HepG2 (cell line): ENCODE data around the gene RAB6B. TPM values are rescaled to one million over a fixed set of nuclear protein-coding genes. Genes with fewer than 3 reads are reported as not detected.

Source experiments
- ATAC-seq: fragments of 200-7000 bp; cut with Tn5 transposase; 3 replicates; pipeline ENCODE4 v1.9.1; 2020; ENCODE audit warnings: mild to moderate bottlenecking, moderate library complexity
- BruUV-seq: library from RNA; stranded (reverse); fragments of 400-500 nt; replicated peaks from 2 replicates; lab custom pipeline; 2021; lab: Mats Ljungman, UMichigan
- CTCF ChIA-PET: fragments of 300-600 bp; formaldehyde crosslinking; extraction: SDS; loops from one replicate; lab custom pipeline; 2021; ENCODE audit warnings: low total read pairs, inconsistent platforms, low intra/inter-chr PET ratio; lab: Yijun Ruan, JAX
- POLR2A ChIA-PET: fragments of 350-600 bp; sonication (Branson Sonifier 250); formaldehyde crosslinking; loops from one replicate; lab custom pipeline; 2020; ENCODE audit warnings: antibody characterized with exemption, inconsistent platforms; lab: Yijun Ruan, JAX
- DNase-seq: peaks from one replicate; pipeline ENCODE4 v3.0.0-alpha.2; 2015; ENCODE audit warnings: low spot score
- FAIRE-seq: peaks from 3 replicates; lab custom pipeline; 2011; peaks lifted over from hg19 to GRCh38; lab: Jason Lieb, UNC
- H2AFZ ChIP-seq: one replicate; pipeline ENCODE4 v1.6.1; 2011; ENCODE audit warnings: low read length, inconsistent platforms
- H3K27ac ChIP-seq: fragments of 300-600 bp; 3 replicates; pipeline ENCODE4 v1.8.0; 2011; ENCODE audit warnings: mixed run types, mild to moderate bottlenecking, mixed read lengths, low read length, inconsistent platforms; ENCODE audit not compliant: insufficient read depth; ENCODE audit errors: extremely low read length
- H3K27me3 ChIP-seq, 2 experiments: fragments of 200-600 bp in 1 of 2; 2 replicates in 1 of 2; 3 replicates in 1 of 2; pipeline versions ENCODE4 v1.6.0 to v1.8.0; 2011; ENCODE audit warnings: low read length in 2 of 2, mild to moderate bottlenecking in 2 of 2, moderate library complexity in 2 of 2, inconsistent platforms in 1 of 2; ENCODE audit not compliant: insufficient read depth in 2 of 2, control insufficient read depth in 1 of 2
- H3K36me3 ChIP-seq, 2 experiments: fragments of 200-600 bp in 1 of 2; replicated peaks in 1 of 2; 2 replicates in 1 of 2; 3 replicates in 1 of 2; pipeline versions ENCODE4 v1.5.1 to v1.8.0; 2011; ENCODE audit warnings: low read length in 2 of 2, inconsistent platforms in 1 of 2; ENCODE audit not compliant: insufficient read depth in 2 of 2, control insufficient read depth in 1 of 2
- H3K4me1 ChIP-seq: 2 replicates; pipeline ENCODE4 v1.5.1; 2012; ENCODE audit warnings: low read length, inconsistent platforms; ENCODE audit not compliant: insufficient read depth
- H3K4me2 ChIP-seq: 2 replicates; pipeline ENCODE4 v1.6.0; 2011; ENCODE audit warnings: low read depth, low read length, inconsistent platforms
- H3K4me3 ChIP-seq, 3 experiments: fragments of 200-600 bp in 1 of 3; sonication (generic), shearing (Covaris generic) in 1 of 3; replicated peaks in 1 of 3; 2 replicates each; pipeline ENCODE4 v1.5.1; 2011 to 2016; ENCODE audit warnings: low read length in 3 of 3, inconsistent platforms in 2 of 3, low read depth in 2 of 3, mild to moderate bottlenecking in 2 of 3, control low read depth in 1 of 3, mixed read lengths in 1 of 3; ENCODE audit not compliant: insufficient read depth in 1 of 3
- H3K79me2 ChIP-seq: one replicate; pipeline ENCODE4 v1.6.1; 2011; ENCODE audit warnings: low read length, inconsistent platforms; ENCODE audit not compliant: insufficient read depth
- H3K9ac ChIP-seq: 2 replicates; pipeline ENCODE4 v1.6.0; 2011; ENCODE audit warnings: mild to moderate bottlenecking, low read depth, low read length, inconsistent platforms; ENCODE audit not compliant: insufficient read depth
- H3K9me3 ChIP-seq: 2 replicates; pipeline ENCODE4 v1.5.1; 2012; ENCODE audit warnings: mild to moderate bottlenecking, low read length
- H4K20me1 ChIP-seq: 2 replicates; pipeline ENCODE4 v1.6.0; 2011; ENCODE audit warnings: inconsistent platforms, mild to moderate bottlenecking, low read length, moderate library complexity; ENCODE audit not compliant: insufficient read depth
- CBX2 ChIP-seq, 2 experiments: fragments of 200-600 bp in 1 of 2; sonication (generic); formaldehyde crosslinking in 1 of 2; IDR thresholded peaks; 2 replicates each; pipeline versions ENCODE4 v1.7.0 to v1.8.1; 2018 to 2022; ENCODE audit warnings: low read depth in 2 of 2, low read length in 1 of 2, mild to moderate bottlenecking in 1 of 2, missing genetic modification reagents in 1 of 2
- HMG20B ChIP-seq: conservative IDR thresholded peaks from 2 replicates; pipeline ENCODE4 v1.6.1; 2016; ENCODE audit warnings: missing genetic modification reagents, missing compliant biosample characterization
- MAFG ChIP-seq: sonication (generic); formaldehyde crosslinking; IDR thresholded peaks from 2 replicates; pipeline ENCODE4 v1.5.1; 2020; ENCODE audit warnings: mild to moderate bottlenecking, missing genetic modification reagents
- ZBTB42 ChIP-seq: sonication (generic); formaldehyde crosslinking; IDR thresholded peaks from 2 replicates; pipeline ENCODE4 v1.5.0; 2020; ENCODE audit warnings: mild to moderate bottlenecking, missing genetic modification reagents
- ZNF101 ChIP-seq: sonication (generic); formaldehyde crosslinking; IDR thresholded peaks from 2 replicates; pipeline ENCODE4 v1.4.0; 2020; ENCODE audit warnings: mild to moderate bottlenecking, low read depth, missing genetic modification reagents, borderline replicate concordance
- ZNF343 ChIP-seq: sonication (generic); formaldehyde crosslinking; IDR thresholded peaks from 2 replicates; pipeline ENCODE4 v1.4.0; 2020; ENCODE audit warnings: mild to moderate bottlenecking, missing genetic modification reagents
- WGBS: methylation state at CpG from one replicate; pipeline ENCODE4 v1.1.6; 2017; ENCODE audit warnings: low lambda C conversion rate; 5-methylcytosine and 5-hydroxymethylcytosine counted together
- in situ Hi-C: cut with HindIII; loops from 2 replicates; pipeline ENCODE4 v1.10.0; 2017; ENCODE audit warnings: low pct_unique_long_range_greater_than_20kb; ENCODE audit not compliant: extremely low pct_ligation_motif_present
- intact Hi-C: fragments of 100-400 bp; cut with micrococcal nuclease; formaldehyde crosslinking; loops from one replicate; pipeline ENCODE4 v1.10.0; 2022; ENCODE audit not compliant: unreplicated experiment
- polyA plus RNA-seq, 8 experiments: library from polyadenylated mRNA; depleted of rRNA in 3 of 8; stranded (reverse) in 7 of 8; unstranded in 1 of 8; fragments of >200 nt; fragmentation: Illumina TruSeq in 4 of 8; extraction: Trizol in 4 of 8; gene quantifications; 2 replicates each; pipeline versions ENCODE4 v1.2.1 to v1.2.3, GENCODE V29; 2011 to 2016; ENCODE audit warnings: low read depth in 4 of 8, missing spikeins in 1 of 8, mixed read lengths in 1 of 8; ENCODE audit not compliant: insufficient read depth in 1 of 8
- total RNA-seq, 5 experiments: library from RNA; depleted of rRNA; stranded (reverse); fragments of >200 nt; fragmentation: Illumina TruSeq; extraction: Trizol; gene quantifications; 2 replicates each; pipeline ENCODE4 v1.2.3, GENCODE V29; 2016; ENCODE audit warnings: low read depth in 1 of 5
- TF ChIP-seq, protein P1 (sequence below): IDR thresholded peaks from 2 replicates; pipeline ENCODE4 v1.6.1; 2016; ENCODE audit warnings: missing biosample characterization, missing genetic modification reagents, low read depth
- TF ChIP-seq, protein P2 (sequence below): sonication (generic); formaldehyde crosslinking; conservative IDR thresholded peaks from 2 replicates; pipeline ENCODE4 v1.4.0; 2020; ENCODE audit warnings: missing genetic modification reagents
- TF ChIP-seq, protein P3 (sequence below): sonication (generic); formaldehyde crosslinking; IDR thresholded peaks from 2 replicates; pipeline ENCODE4 v1.4.0; 2020; ENCODE audit warnings: missing genetic modification reagents, borderline replicate concordance

The RAB6B gene
- total and polyA plus RNA-seq, 2 of the 13 experiments (the other 11 are each of a cell fraction or from before 2014, with no cell fraction given): 0.16 TPM; not detected in 1

DNA sequence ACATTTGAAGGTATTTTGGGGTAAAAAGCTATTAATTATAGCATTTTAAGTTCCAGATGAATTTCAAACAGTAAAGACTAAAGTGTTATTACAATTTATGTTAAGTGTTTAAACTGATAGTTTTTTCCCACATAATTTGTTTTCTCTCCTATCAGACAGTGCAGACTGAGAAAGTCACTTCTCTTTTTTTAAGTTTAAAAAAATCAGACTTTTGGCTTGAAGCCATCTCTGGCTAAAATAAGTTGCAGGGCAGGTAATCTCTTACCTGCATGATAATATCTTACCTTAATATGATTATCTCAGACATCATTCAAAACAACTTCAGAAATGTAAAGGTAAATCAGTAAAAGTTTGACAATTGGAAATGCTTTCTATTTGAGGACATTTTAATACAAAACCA is 21.5 kb upstream of the RAB6B start:
- Histone ChIP-seq H2AFZ (no peak overlapping the region), H3K9me3 (no peaks in the 10 kb centered on the region), H4K20me1 (no peaks in the 10 kb centered on the region), H3K36me3 (no peaks in the 10 kb centered on the region), H3K27ac (no peak overlapping the region)
- CTCF ChIA-PET: no interaction called here
- intact Hi-C loops: no loop called here
- ATAC-seq: no peak
- no TSS peak for BruUV-seq
- no peak for TF ChIP-seq HMG20B (CRISPR knock-in tag)
- TF ChIP-seq CBX2 (IDR thresholded peaks at IDR 0.05; ENCODE audit: low read depth, low read length): no peak
- no peak for TF ChIP-seq CBX2 (CRISPR knock-in tag; IDR thresholded peaks at IDR 0.05; ENCODE audit: low read depth)
- TF ChIP-seq, all 625 proteins: peak for 0
- POLR2A ChIA-PET: no interaction called here
- H3K4me2 ChIP-seq: no peak overlapping the region
- H3K27me3 ChIP-seq: peaks cover 0 to 15% of the 10 kb centered on the region in 2 experiments; a peak in 1 of 5 replicates
- H3K9ac ChIP-seq: no peak overlapping the region
- H3K4me1 ChIP-seq: no peaks in the 10 kb centered on the region
- FAIRE-seq (no peak), DNase-seq (no peak)
- H3K4me3 ChIP-seq: no peak overlapping the region
- in situ Hi-C loops: no loop called here
- no peaks in the 10 kb centered on the region for H3K79me2 ChIP-seq

DNA sequence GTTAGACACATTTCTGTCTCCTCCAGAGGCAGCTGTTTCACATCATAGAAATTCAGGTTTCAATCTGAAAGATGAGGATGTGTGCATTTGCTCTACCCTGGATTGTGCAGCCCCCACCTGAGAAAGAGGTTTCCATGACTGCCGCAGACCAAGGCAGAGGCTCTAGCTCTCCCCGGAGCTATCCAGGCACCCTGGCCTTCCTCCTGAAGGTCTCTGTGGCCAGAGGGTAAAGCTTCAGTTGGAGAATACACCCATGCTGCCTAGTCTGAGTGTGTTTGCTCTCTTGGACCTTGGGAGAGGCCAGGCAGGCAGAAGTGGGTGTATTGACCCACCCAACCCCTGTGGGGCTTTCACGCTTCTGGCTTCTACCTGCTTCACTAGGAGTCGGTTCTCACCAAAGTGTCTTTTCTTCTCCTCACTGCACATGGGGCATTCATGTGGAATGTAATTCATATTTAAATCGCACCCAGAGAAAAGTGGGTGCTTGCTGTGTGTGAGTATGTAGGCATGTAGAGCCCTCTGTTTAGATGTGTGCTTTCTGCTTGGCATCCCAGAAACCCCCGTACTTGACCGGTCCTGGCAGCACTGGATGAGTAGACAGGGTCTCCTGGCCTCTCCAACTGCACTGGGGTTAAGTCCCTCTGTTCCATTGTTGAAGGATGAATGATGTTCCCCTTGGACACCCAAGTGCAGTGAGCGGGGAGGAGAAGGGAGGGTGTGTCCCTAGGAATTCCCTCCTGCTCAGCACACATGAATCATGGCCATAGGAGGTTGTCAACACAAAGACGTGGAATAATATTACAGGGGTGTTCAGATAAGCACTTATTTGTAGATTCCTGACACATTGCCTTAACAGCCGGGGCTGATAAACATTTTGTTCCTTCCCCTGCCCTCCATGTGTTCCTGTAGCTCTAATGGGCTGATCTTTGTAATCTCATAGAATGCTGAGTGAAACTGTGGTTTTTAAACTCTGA is 20.3 kb upstream of the RAB6B start:
- 32% methylated on average over 7 of the region's 10 CpGs for WGBS
- in situ Hi-C loops (no loop called here), intact Hi-C loops (no loop called here)
- no TSS peak for BruUV-seq
- DNase-seq (no peak), ATAC-seq (no peak; the same call in 2 of the 3 replicates), FAIRE-seq (no peak)
- H3K9ac ChIP-seq: no peak overlapping the region
- ChIA-PET POLR2A (no interaction called here), CTCF (no interaction called here)
- H2AFZ ChIP-seq: no peak overlapping the region
- no peak overlapping the region for H3K4me2 ChIP-seq
- H3K27me3 ChIP-seq: peaks cover 0 to 15% of the 10 kb centered on the region in 2 experiments; a peak in 1 of 5 replicates
- no peaks in the 10 kb centered on the region for H4K20me1 ChIP-seq
- no peaks in the 10 kb centered on the region for H3K4me1 ChIP-seq
- H3K36me3 ChIP-seq: no peaks in the 10 kb centered on the region
- no peaks in the 10 kb centered on the region for H3K79me2 ChIP-seq
- H3K27ac ChIP-seq: no peak overlapping the region
- H3K9me3 ChIP-seq: no peaks in the 10 kb centered on the region
- no peak overlapping the region for H3K4me3 ChIP-seq
- TF ChIP-seq, protein P1, sequence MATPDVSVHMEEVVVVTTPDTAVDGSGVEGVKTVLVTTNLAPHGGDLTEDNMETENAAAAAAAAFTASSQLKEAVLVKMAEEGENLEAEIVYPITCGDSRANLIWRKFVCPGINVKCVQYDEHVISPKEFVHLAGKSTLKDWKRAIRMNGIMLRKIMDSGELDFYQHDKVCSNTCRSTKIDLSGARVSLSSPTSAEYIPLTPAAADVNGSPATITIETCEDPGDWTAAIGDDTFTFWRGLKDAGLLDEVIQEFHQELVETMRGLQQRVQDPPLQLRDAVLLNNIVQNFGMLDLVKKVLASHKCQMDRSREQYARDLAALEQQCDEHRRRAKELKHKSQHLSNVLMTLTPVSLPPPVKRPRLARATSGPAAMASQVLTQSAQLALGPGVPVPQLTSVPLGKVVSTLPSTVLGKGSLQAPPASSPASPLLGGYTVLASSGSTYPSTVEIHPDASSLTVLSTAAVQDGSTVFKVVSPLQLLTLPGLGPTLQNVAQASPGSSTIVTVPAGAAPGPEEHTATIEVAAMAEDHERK: no peak
- TF ChIP-seq, protein P2, sequence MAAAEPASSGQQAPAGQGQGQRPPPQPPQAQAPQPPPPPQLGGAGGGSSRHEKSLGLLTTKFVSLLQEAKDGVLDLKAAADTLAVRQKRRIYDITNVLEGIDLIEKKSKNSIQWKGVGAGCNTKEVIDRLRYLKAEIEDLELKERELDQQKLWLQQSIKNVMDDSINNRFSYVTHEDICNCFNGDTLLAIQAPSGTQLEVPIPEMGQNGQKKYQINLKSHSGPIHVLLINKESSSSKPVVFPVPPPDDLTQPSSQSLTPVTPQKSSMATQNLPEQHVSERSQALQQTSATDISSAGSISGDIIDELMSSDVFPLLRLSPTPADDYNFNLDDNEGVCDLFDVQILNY (CRISPR knock-in tag): no peak
- TF ChIP-seq ZNF101 (CRISPR knock-in tag) (no peak), MAFG (no peak), ZNF343 (CRISPR knock-in tag) (no peak), ZBTB42 (CRISPR knock-in tag) (no peak)
- TF ChIP-seq, protein P3, sequence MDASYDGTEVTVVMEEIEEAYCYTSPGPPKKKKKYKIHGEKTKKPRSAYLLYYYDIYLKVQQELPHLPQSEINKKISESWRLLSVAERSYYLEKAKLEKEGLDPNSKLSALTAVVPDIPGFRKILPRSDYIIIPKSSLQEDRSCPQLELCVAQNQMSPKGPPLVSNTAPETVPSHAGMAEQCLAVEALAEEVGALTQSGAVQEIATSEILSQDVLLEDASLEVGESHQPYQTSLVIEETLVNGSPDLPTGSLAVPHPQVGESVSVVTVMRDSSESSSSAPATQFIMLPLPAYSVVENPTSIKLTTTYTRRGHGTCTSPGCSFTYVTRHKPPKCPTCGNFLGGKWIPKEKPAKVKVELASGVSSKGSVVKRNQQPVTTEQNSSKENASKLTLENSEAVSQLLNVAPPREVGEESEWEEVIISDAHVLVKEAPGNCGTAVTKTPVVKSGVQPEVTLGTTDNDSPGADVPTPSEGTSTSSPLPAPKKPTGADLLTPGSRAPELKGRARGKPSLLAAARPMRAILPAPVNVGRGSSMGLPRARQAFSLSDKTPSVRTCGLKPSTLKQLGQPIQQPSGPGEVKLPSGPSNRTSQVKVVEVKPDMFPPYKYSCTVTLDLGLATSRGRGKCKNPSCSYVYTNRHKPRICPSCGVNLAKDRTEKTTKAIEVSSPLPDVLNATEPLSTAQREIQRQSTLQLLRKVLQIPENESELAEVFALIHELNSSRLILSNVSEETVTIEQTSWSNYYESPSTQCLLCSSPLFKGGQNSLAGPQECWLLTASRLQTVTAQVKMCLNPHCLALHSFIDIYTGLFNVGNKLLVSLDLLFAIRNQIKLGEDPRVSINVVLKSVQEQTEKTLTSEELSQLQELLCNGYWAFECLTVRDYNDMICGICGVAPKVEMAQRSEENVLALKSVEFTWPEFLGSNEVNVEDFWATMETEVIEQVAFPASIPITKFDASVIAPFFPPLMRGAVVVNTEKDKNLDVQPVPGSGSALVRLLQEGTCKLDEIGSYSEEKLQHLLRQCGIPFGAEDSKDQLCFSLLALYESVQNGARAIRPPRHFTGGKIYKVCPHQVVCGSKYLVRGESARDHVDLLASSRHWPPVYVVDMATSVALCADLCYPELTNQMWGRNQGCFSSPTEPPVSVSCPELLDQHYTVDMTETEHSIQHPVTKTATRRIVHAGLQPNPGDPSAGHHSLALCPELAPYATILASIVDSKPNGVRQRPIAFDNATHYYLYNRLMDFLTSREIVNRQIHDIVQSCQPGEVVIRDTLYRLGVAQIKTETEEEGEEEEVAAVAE (CRISPR knock-in tag): no peak
